ENCODE results near the gene TSPAN31.

The TSPAN31 gene, protein sequence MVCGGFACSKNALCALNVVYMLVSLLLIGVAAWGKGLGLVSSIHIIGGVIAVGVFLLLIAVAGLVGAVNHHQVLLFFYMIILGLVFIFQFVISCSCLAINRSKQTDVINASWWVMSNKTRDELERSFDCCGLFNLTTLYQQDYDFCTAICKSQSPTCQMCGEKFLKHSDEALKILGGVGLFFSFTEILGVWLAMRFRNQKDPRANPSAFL

DNA sequence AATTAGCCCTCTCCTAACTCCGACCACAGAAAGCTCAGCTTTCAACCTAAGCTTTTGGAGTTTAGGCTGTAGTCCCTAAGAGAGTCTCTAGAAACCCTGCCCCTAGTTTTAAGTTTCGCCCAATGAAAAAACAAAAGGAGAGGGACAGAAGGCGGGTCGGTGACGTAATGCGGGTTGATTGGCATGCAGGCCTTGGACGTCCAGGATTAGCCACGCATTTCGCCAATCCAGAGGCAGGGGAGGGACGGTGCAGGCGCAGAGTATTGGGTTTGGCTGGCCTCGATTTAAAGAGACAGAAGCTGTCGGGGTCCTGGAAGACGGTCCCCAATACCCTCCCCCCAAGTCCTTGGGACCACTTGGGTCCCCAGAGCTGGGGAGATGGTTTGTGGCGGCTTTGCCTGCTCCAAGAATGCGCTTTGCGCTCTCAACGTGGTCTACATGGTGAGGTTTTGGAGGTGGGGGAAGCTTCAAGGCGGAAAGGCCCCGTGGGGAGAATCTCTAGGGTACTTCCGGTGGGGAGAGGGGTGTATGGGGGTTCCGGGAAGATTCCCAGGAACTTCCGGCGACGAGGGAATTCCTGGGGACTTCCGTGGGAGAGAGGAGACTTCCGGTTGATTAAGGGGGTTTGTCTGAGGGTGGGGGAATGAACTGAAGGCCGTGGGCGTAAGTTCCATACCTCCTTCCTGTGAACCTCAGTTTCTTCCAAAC lies at the start of gene TSPAN31:
Gene TSPAN31 (plus strand): TSS at position 263 of the 708 bp plus-strand sequence. CDS start 116 bp downstream, at position 379.
- Histone ChIP-seq H3K27me3 (ENCODE audit: control insufficient read depth in 2 of 2, insufficient read depth in 2 of 2, low read length in 2 of 2) (peaks cover 0 to 17% of the 10 kb centered on the region in 2 donors), H3K4me3 (ENCODE audit: low read length in 2 of 2) (peak within 1 kb of the TSS; percentile 81 to 98), H3K36me3 (ENCODE audit: control insufficient read depth in 2 of 2, insufficient read depth in 2 of 2, low read length in 2 of 2) (peaks cover 20 to 26% of the 10 kb centered on the region in 2 donors), H3K9ac (ENCODE audit: low read depth in 1 of 2, low read length in 2 of 2) (peak within 1 kb of the TSS; percentile 92 to 100), H3K9me3 (ENCODE audit: control insufficient read depth in 2 of 2, low read length in 2 of 2) (no peaks in the 10 kb centered on the region), H3K27ac (ENCODE audit: low read depth in 2 of 2, low read length in 2 of 2) (peak within 1 kb of the TSS; percentile 91 to 93), H3K4me1 (ENCODE audit: control insufficient read depth in 2 of 2, insufficient read depth in 2 of 2, low read length in 2 of 2) (peaks cover 14 to 16% of the 10 kb centered on the region in 2 donors)

DNA sequence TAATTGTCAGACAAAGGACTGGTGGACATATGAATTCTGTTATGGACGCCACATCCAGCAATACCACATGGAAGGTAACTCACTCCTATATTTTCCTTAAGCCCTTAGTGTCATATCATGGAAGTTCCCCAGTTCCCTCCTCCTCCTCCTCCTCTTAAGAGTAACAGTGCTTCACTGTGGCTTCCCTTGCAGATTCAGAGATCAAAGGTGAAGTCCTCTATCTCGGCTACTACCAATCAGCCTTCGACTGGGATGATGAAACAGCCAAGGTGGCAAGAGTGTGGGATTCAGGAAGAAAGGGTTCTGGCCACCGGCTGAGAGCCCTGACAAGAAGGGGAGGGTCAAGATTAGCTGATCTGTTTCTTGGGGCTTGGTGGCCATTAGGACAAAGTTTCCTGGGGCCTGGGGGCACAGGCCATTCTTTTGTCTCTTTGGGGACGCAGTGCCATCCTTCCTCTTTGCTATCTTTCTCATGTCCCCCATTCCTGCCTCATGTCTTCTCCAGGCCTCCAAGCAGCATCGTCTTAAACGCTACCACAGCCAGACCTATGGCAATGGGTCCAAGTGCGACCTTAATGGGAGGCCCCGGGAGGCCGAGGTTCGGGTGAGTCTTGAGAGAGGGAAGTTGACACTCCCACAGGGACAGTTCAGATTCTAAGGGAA lies 48.9 kb upstream of the TSPAN31 start:
- Histone ChIP-seq H3K36me3 (ENCODE audit: control insufficient read depth in 2 of 2, insufficient read depth in 2 of 2, low read length in 2 of 2) (peaks cover 32 to 35% of the 10 kb centered on the region in 2 donors), H3K27ac (ENCODE audit: low read depth in 2 of 2, low read length in 2 of 2) (no peak overlapping the region), H3K4me3 (ENCODE audit: low read length in 2 of 2) (no peak overlapping the region), H3K9me3 (ENCODE audit: control insufficient read depth in 2 of 2, low read length in 2 of 2) (no peaks in the 10 kb centered on the region), H3K27me3 (ENCODE audit: control insufficient read depth in 2 of 2, insufficient read depth in 2 of 2, low read length in 2 of 2) (no peaks in the 10 kb centered on the region), H3K4me1 (ENCODE audit: control insufficient read depth in 2 of 2, insufficient read depth in 2 of 2, low read length in 2 of 2) (peaks cover 8 to 13% of the 10 kb centered on the region in 2 donors), H3K9ac (ENCODE audit: low read depth in 1 of 2, low read length in 2 of 2) (no peak overlapping the region)

DNA sequence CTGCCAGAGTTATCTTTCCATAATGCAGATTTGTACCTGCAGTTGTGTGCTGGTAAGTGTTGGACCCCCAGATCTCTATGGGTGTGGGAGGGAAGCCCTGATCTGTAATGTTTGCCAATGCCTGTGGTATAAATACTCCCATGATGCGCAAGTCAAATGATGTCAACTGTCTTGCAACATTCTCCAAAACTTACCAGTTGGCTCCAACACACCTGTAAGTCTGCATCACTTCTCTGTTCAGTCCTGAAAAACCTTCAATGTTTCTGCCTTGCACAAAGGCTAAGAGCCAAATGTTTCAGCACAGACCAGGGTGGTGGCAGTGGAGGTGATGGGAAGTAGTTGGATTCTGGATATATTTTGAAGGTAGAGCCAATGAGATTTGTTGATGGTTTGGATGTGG lies 47.8 kb upstream of the TSPAN31 start:
- Histone ChIP-seq H3K36me3 (ENCODE audit: control insufficient read depth in 2 of 2, insufficient read depth in 2 of 2, low read length in 2 of 2) (peaks cover 32 to 35% of the 10 kb centered on the region in 2 donors), H3K27me3 (ENCODE audit: control insufficient read depth in 2 of 2, insufficient read depth in 2 of 2, low read length in 2 of 2) (no peaks in the 10 kb centered on the region), H3K4me1 (ENCODE audit: control insufficient read depth in 2 of 2, insufficient read depth in 2 of 2, low read length in 2 of 2) (peaks cover 8 to 13% of the 10 kb centered on the region in 2 donors), H3K9ac (ENCODE audit: low read depth in 1 of 2, low read length in 2 of 2) (no peak overlapping the region), H3K27ac (ENCODE audit: low read depth in 2 of 2, low read length in 2 of 2) (no peak overlapping the region), H3K4me3 (ENCODE audit: low read length in 2 of 2) (no peak overlapping the region), H3K9me3 (ENCODE audit: control insufficient read depth in 2 of 2, low read length in 2 of 2) (no peaks in the 10 kb centered on the region)

DNA sequence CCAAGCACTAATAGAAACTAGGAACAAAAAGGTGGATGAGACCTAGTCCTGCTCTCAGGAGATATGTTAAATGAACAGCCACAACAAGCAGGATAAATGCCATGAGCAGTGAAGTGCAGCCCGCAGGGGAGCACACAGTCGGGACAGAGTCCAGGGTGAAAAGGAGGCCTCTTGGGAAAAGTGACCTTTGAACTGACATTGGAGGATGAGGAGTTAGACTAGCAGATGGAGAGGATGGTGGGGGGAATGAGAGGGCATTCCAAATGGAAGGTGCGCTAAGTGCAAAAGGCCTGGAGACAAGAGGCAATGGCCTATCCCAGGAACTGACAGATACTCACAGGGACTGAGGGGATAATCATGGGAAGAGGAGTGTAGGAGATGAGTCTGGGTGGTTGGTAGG lies 46.4 kb upstream of the TSPAN31 start:
- no peaks in the 10 kb centered on the region for H3K27me3 ChIP-seq (ENCODE audit: control insufficient read depth in 2 of 2, insufficient read depth in 2 of 2, low read length in 2 of 2)
- H3K27ac ChIP-seq (ENCODE audit: low read depth in 2 of 2, low read length in 2 of 2): no peak overlapping the region
- no peak overlapping the region for H3K4me3 ChIP-seq (ENCODE audit: low read length in 2 of 2)
- no peak overlapping the region for H3K9ac ChIP-seq (ENCODE audit: low read depth in 1 of 2, low read length in 2 of 2)
- H3K9me3 ChIP-seq (ENCODE audit: control insufficient read depth in 2 of 2, low read length in 2 of 2): no peaks in the 10 kb centered on the region
- H3K4me1 ChIP-seq (ENCODE audit: control insufficient read depth in 2 of 2, insufficient read depth in 2 of 2, low read length in 2 of 2): peaks cover 8 to 9% of the 10 kb centered on the region in 2 donors
- peaks cover 36 to 41% of the 10 kb centered on the region in 2 donors for H3K36me3 ChIP-seq (ENCODE audit: control insufficient read depth in 2 of 2, insufficient read depth in 2 of 2, low read length in 2 of 2)

DNA sequence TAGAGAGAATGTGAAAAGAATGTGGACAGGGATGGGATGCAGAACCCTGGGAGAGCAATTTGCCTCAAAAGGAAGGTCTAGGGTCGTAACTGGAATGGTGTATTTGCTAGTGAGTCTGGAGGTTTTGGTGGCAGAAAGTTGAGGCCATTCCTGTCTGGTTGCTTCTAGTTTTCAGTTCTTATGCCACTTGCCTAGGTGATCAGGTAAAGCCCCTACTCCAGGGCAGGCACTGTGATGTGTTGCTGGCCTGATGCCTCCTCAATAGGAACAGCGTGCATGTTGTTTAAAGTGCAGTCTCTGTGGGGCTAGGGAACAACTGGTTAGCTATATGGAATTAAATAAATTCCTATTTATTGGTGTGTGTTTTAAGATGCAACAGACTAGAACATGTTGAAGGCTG lies 44.5 kb upstream of the TSPAN31 start:
- Histone ChIP-seq H3K4me1 (ENCODE audit: control insufficient read depth in 2 of 2, insufficient read depth in 2 of 2, low read length in 2 of 2) (no peaks in the 10 kb centered on the region), H3K27ac (ENCODE audit: low read depth in 2 of 2, low read length in 2 of 2) (no peak overlapping the region), H3K9me3 (ENCODE audit: control insufficient read depth in 2 of 2, low read length in 2 of 2) (peaks cover 0 to 2% of the 10 kb centered on the region in 2 donors), H3K9ac (ENCODE audit: low read depth in 1 of 2, low read length in 2 of 2) (no peak overlapping the region), H3K27me3 (ENCODE audit: control insufficient read depth in 2 of 2, insufficient read depth in 2 of 2, low read length in 2 of 2) (no peaks in the 10 kb centered on the region), H3K4me3 (ENCODE audit: low read length in 2 of 2) (no peak overlapping the region), H3K36me3 (ENCODE audit: control insufficient read depth in 2 of 2, insufficient read depth in 2 of 2, low read length in 2 of 2) (peaks cover 37 to 52% of the 10 kb centered on the region in 2 donors)

DNA sequence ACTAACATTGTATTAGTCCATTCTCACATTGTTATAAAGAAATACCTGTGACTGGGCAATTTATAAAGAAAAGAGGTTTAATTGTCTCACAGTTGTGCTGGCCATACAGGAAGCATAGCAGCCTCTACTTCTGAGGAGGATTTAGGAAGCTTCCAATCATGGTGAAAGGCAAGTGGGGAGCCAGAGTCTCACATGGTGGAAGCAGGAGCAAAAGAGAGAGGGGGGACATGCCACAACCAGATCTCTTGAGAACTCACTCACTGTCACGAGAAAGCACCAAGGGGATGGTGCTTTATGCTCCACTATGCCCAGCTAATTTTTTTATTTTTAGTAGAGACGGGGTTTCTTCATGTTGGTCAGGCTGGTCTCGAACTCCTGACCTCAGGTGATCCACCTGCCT lies 37.6 kb upstream of the TSPAN31 start:
- no peak overlapping the region for H3K9ac ChIP-seq (ENCODE audit: low read depth in 1 of 2, low read length in 2 of 2)
- H3K27ac ChIP-seq (ENCODE audit: low read depth in 2 of 2, low read length in 2 of 2): no peak overlapping the region
- H3K9me3 ChIP-seq (ENCODE audit: control insufficient read depth in 2 of 2, low read length in 2 of 2): peaks cover 0 to 2% of the 10 kb centered on the region in 2 donors
- no peak overlapping the region for H3K4me3 ChIP-seq (ENCODE audit: low read length in 2 of 2)
- H3K4me1 ChIP-seq (ENCODE audit: control insufficient read depth in 2 of 2, insufficient read depth in 2 of 2, low read length in 2 of 2): no peaks in the 10 kb centered on the region
- no peaks in the 10 kb centered on the region for H3K27me3 ChIP-seq (ENCODE audit: control insufficient read depth in 2 of 2, insufficient read depth in 2 of 2, low read length in 2 of 2)
- H3K36me3 ChIP-seq (ENCODE audit: control insufficient read depth in 2 of 2, insufficient read depth in 2 of 2, low read length in 2 of 2): peaks cover 8 to 31% of the 10 kb centered on the region in 2 donors

DNA sequence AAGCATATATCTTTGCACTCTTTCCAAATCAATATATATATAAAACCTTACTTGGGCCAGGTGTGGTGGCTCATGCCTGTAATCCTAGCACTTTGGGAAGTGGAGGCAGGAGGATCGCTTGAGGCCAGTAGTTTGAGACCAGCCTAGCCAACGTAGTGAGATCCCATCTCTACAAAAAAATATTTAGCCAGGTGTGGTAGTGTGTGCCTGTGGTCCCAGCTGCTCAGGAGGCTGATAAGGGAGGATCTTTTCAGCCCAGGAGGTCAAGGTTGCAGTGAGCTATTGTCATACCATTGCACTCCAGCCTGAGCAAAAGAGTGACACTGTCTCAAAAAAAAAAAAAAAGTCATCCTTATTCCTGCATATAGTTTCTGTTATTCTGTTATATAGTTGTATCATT lies 36.5 kb upstream of the TSPAN31 start:
- Histone ChIP-seq H3K4me1 (ENCODE audit: control insufficient read depth in 2 of 2, insufficient read depth in 2 of 2, low read length in 2 of 2) (no peaks in the 10 kb centered on the region), H3K9ac (ENCODE audit: low read depth in 1 of 2, low read length in 2 of 2) (no peak overlapping the region), H3K27me3 (ENCODE audit: control insufficient read depth in 2 of 2, insufficient read depth in 2 of 2, low read length in 2 of 2) (no peaks in the 10 kb centered on the region), H3K27ac (ENCODE audit: low read depth in 2 of 2, low read length in 2 of 2) (no peak overlapping the region), H3K9me3 (ENCODE audit: control insufficient read depth in 2 of 2, low read length in 2 of 2) (peaks cover 0 to 2% of the 10 kb centered on the region in 2 donors), H3K36me3 (ENCODE audit: control insufficient read depth in 2 of 2, insufficient read depth in 2 of 2, low read length in 2 of 2) (peaks cover 8 to 28% of the 10 kb centered on the region in 2 donors), H3K4me3 (ENCODE audit: low read length in 2 of 2) (no peak overlapping the region)

DNA sequence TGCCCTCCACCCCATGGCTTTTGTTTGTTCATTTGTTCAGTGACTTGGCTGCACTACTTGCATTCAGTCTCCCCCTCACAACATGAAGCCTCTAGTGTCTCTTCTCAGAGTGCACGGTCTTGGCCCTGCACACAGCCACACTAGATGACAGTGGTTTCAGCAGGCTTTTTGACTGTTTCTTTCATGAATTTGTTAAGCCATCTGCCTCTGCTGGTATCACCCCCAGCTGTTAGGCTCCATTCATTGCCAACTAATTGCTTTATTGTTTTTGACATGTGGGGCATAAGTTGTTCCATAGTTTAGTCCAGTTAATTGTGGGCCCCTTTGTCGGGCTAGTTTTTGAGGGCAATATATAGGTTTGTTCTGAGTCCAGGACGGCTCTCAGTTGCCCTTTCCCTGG lies 32.1 kb upstream of the TSPAN31 start:
- Histone ChIP-seq H3K4me3 (ENCODE audit: low read length in 2 of 2) (no peak overlapping the region), H3K9ac (ENCODE audit: low read depth in 1 of 2, low read length in 2 of 2) (no peak overlapping the region), H3K27ac (ENCODE audit: low read depth in 2 of 2, low read length in 2 of 2) (no peak overlapping the region), H3K27me3 (ENCODE audit: control insufficient read depth in 2 of 2, insufficient read depth in 2 of 2, low read length in 2 of 2) (no peaks in the 10 kb centered on the region), H3K9me3 (ENCODE audit: control insufficient read depth in 2 of 2, low read length in 2 of 2) (no peaks in the 10 kb centered on the region), H3K4me1 (ENCODE audit: control insufficient read depth in 2 of 2, insufficient read depth in 2 of 2, low read length in 2 of 2) (no peaks in the 10 kb centered on the region), H3K36me3 (ENCODE audit: control insufficient read depth in 2 of 2, insufficient read depth in 2 of 2, low read length in 2 of 2) (peaks cover 25 to 30% of the 10 kb centered on the region in 2 donors)

DNA sequence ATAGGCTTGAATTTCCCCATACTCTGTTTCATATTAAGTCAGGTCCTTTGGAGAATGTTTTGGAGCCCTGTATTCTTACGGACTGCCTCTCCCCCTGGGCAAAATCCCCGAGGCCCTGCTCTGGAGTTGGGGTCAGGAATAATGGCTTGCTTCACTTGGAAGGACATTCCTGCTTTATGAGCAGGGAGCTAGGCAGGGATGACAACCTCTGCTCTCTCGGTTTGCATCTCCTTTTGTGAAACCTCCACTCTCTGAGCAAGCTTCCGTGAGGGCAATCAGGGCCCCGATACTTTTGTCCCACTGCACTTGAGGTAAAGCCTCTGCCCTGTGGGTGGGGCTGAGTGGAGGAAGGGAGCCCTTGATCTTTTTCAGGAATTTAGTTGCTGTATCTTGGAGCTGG lies 31.6 kb upstream of the TSPAN31 start:
- no peak overlapping the region for H3K27ac ChIP-seq (ENCODE audit: low read depth in 2 of 2, low read length in 2 of 2)
- no peaks in the 10 kb centered on the region for H3K4me1 ChIP-seq (ENCODE audit: control insufficient read depth in 2 of 2, insufficient read depth in 2 of 2, low read length in 2 of 2)
- no peaks in the 10 kb centered on the region for H3K27me3 ChIP-seq (ENCODE audit: control insufficient read depth in 2 of 2, insufficient read depth in 2 of 2, low read length in 2 of 2)
- H3K9ac ChIP-seq (ENCODE audit: low read depth in 1 of 2, low read length in 2 of 2): no peak overlapping the region
- peaks cover 30 to 35% of the 10 kb centered on the region in 2 donors for H3K36me3 ChIP-seq (ENCODE audit: control insufficient read depth in 2 of 2, insufficient read depth in 2 of 2, low read length in 2 of 2)
- H3K9me3 ChIP-seq (ENCODE audit: control insufficient read depth in 2 of 2, low read length in 2 of 2): no peaks in the 10 kb centered on the region
- no peak overlapping the region for H3K4me3 ChIP-seq (ENCODE audit: low read length in 2 of 2)

All from mucosa of rectum (tissue), 2 donors.